H1 (cell line): Measurements from ENCODE around the gene UVSSA. TPM values are rescaled to one million over a fixed set of nuclear protein-coding genes. Genes with fewer than 3 reads are reported as not detected.

ENCODE experiments used
- CTCF ChIA-PET: fragments of 300-600 bp; sonication (Branson Sonifier 250); formaldehyde crosslinking; loops from one replicate; lab custom pipeline; 2021; ENCODE audit not compliant: partially characterized antibody; lab: Charles Lee
- POLR2A ChIA-PET: fragments of 300-600 bp; sonication (Branson Sonifier 250); formaldehyde crosslinking; loops from one replicate; lab custom pipeline; 2021; ENCODE audit warnings: inconsistent platforms; ENCODE audit not compliant: partially characterized antibody; lab: Charles Lee
- DNase-seq, 2 experiments: peaks; one replicate each; pipeline versions ENCODE4 v3.0.0 to v3.0.0-alpha.2; 2010 to 2022; ENCODE audit warnings: low spot score in 2 of 2, low read depth in 1 of 2, mixed read lengths in 1 of 2
- FAIRE-seq: peaks from 2 replicates; lab custom pipeline; 2011; peaks lifted over from hg19 to GRCh38; lab: Jason Lieb, UNC
- H2AFZ ChIP-seq: 2 replicates; pipeline ENCODE4 v1.8.1; 2012; ENCODE audit warnings: low read length, inconsistent platforms
- H2AK5ac ChIP-seq: 2 replicates; pipeline ENCODE4 v1.6.1; 2013; ENCODE audit warnings: low read depth, low read length
- H2BK120ac ChIP-seq: replicated peaks from 2 replicates; pipeline ENCODE3; 2013; ENCODE audit warnings: low read depth, low read length, inconsistent platforms
- H2BK12ac ChIP-seq: 2 replicates; pipeline ENCODE4 v1.6.1; 2013; ENCODE audit warnings: low read depth, low read length
- H2BK15ac ChIP-seq: 2 replicates; pipeline ENCODE4 v1.6.1; 2013; ENCODE audit warnings: low read length
- H2BK20ac ChIP-seq: 2 replicates; pipeline ENCODE4 v1.6.1; 2013; ENCODE audit warnings: low read length
- H2BK5ac ChIP-seq: 2 replicates; pipeline ENCODE4 v1.6.1; 2013; ENCODE audit warnings: low read depth, low read length
- H3K14ac ChIP-seq: 2 replicates; pipeline ENCODE4 v1.6.1; 2013; ENCODE audit warnings: inconsistent platforms; ENCODE audit not compliant: insufficient read length
- H3K18ac ChIP-seq: 2 replicates; pipeline ENCODE4 v1.6.1; 2013; ENCODE audit warnings: low read length; ENCODE audit errors: extremely low read depth
- H3K23ac ChIP-seq: 2 replicates; pipeline ENCODE4 v1.6.1; 2013; ENCODE audit warnings: inconsistent platforms; ENCODE audit not compliant: insufficient read length
- H3K23me2 ChIP-seq: 2 replicates; pipeline ENCODE4 v1.6.1; 2013; ENCODE audit warnings: low read depth, low read length
- H3K27ac ChIP-seq: 2 replicates; pipeline ENCODE4 v1.6.1; 2011; ENCODE audit warnings: low read depth, low read length, inconsistent platforms
- H3K27me3 ChIP-seq, 4 experiments: replicated peaks in 1 of 4; 1 replicate in 1 of 4; 2 replicates in 3 of 4; pipeline versions ENCODE4 v1.6.1 to v1.8.1; 2011 to 2013; ENCODE audit warnings: low read length in 3 of 4, mild to moderate bottlenecking in 3 of 4, inconsistent platforms in 2 of 4, mixed read lengths in 2 of 4, moderate library complexity in 1 of 4; ENCODE audit not compliant: control insufficient read depth in 3 of 4, insufficient read depth in 3 of 4; ENCODE audit errors: extremely low read depth in 1 of 4
- H3K36me3 ChIP-seq, 4 experiments: 2 replicates each; pipeline versions ENCODE4 v1.6.1 to v1.8.1; 2011 to 2013; ENCODE audit warnings: mild to moderate bottlenecking in 4 of 4, low read length in 3 of 4, moderate library complexity in 2 of 4, control low read depth in 1 of 4, inconsistent platforms in 1 of 4; ENCODE audit not compliant: insufficient read depth in 4 of 4, control insufficient read depth in 2 of 4
- H3K4ac ChIP-seq: replicated peaks from 2 replicates; pipeline ENCODE3; 2013; ENCODE audit warnings: low read length, low read depth, mixed read lengths, inconsistent platforms; ENCODE audit not compliant: insufficient read length
- H3K4me1 ChIP-seq, 4 experiments: replicated peaks in 1 of 4; 1 replicate in 1 of 4; 2 replicates in 3 of 4; pipeline versions ENCODE4 v1.6.1 to v1.8.1; 2011 to 2013; ENCODE audit warnings: low read length in 3 of 4, inconsistent platforms in 2 of 4, mixed read lengths in 1 of 4; ENCODE audit not compliant: insufficient read depth in 4 of 4, control insufficient read depth in 3 of 4
- H3K4me2 ChIP-seq, 2 experiments: 2 replicates each; pipeline versions ENCODE4 v1.6.1 to v1.8.1; 2011 to 2013; ENCODE audit warnings: low read depth in 2 of 2, low read length in 2 of 2, control low read depth in 1 of 2, inconsistent platforms in 1 of 2, mild to moderate bottlenecking in 1 of 2; ENCODE audit not compliant: insufficient read depth in 1 of 2
- H3K4me3 ChIP-seq, 4 experiments: fragments of 200-600, 300-600 bp in 1 of 4; sonication (generic), shearing (Covaris generic), sonication (Bioruptor Twin) in 1 of 4; 2 replicates each; pipeline versions ENCODE4 v1.5.1 to v1.8.1; 2011 to 2016; ENCODE audit warnings: low read length in 4 of 4, low read depth in 3 of 4, control low read depth in 2 of 4, inconsistent platforms in 2 of 4, mild to moderate bottlenecking in 2 of 4, mixed read lengths in 1 of 4, moderate library complexity in 1 of 4; ENCODE audit not compliant: insufficient read depth in 2 of 4; ENCODE audit errors: extremely low read depth in 1 of 4
- H3K56ac ChIP-seq: replicated peaks from 2 replicates; pipeline ENCODE3; 2013; ENCODE audit warnings: low read depth, mild to moderate bottlenecking, mixed read lengths, low read length, inconsistent platforms; ENCODE audit not compliant: insufficient read length
- H3K79me1 ChIP-seq: 2 replicates; pipeline ENCODE4 v1.6.1; 2013; ENCODE audit warnings: low read depth, low read length, control low read depth
- H3K79me2 ChIP-seq, 2 experiments: 2 replicates each; pipeline versions ENCODE4 v1.6.1 to v1.8.1; 2012 to 2013; ENCODE audit warnings: low read length in 2 of 2, mild to moderate bottlenecking in 2 of 2, inconsistent platforms in 1 of 2; ENCODE audit not compliant: insufficient read depth in 2 of 2, control insufficient read depth in 1 of 2
- H3K9ac ChIP-seq, 4 experiments: replicated peaks in 1 of 4; 1 replicate in 1 of 4; 2 replicates in 3 of 4; pipeline versions ENCODE4 v1.6.1 to v1.8.1; 2011 to 2013; ENCODE audit warnings: low read depth in 3 of 4, low read length in 3 of 4, control low read depth in 2 of 4, mild to moderate bottlenecking in 2 of 4, moderate library complexity in 2 of 4, inconsistent platforms in 1 of 4; ENCODE audit errors: extremely low read depth in 1 of 4
- H3K9me3 ChIP-seq, 2 experiments: 2 replicates each; pipeline versions ENCODE4 v1.6.1 to v1.8.1; 2012 to 2013; ENCODE audit warnings: mild to moderate bottlenecking in 2 of 2, moderate library complexity in 2 of 2, control low read depth in 1 of 2, inconsistent platforms in 1 of 2, low read depth in 1 of 2, low read length in 1 of 2, mixed read lengths in 1 of 2; ENCODE audit not compliant: insufficient read depth in 2 of 2
- H4K20me1 ChIP-seq, 2 experiments: replicated peaks in 1 of 2; 2 replicates each; pipeline versions ENCODE3 to v1.8.1; 2011 to 2013; ENCODE audit warnings: inconsistent platforms in 2 of 2, low read length in 2 of 2, mild to moderate bottlenecking in 1 of 2; ENCODE audit not compliant: insufficient read depth in 2 of 2, control insufficient read depth in 1 of 2
- H4K5ac ChIP-seq: 2 replicates; pipeline ENCODE4 v1.6.1; 2013; ENCODE audit warnings: low read length, low read depth, mixed read lengths, inconsistent platforms; ENCODE audit not compliant: insufficient read length
- H4K8ac ChIP-seq: 2 replicates; pipeline ENCODE4 v1.8.0; 2013; ENCODE audit warnings: mild to moderate bottlenecking, moderate library complexity, low read length, inconsistent platforms; ENCODE audit not compliant: insufficient read depth; ENCODE audit errors: extremely low read depth
- H4K91ac ChIP-seq: replicated peaks from 2 replicates; pipeline ENCODE3; 2013; ENCODE audit warnings: low read length, mixed read lengths, inconsistent platforms; ENCODE audit not compliant: insufficient read length
- EP300 ChIP-seq, 2 experiments: IDR thresholded peaks; 1 replicate in 1 of 2; 2 replicates in 1 of 2; pipeline ENCODE4 v1.6.1; 2011 to 2012; ENCODE audit warnings: low read depth in 2 of 2, low read length in 2 of 2, mild to moderate bottlenecking in 2 of 2, borderline replicate concordance in 1 of 2, inconsistent platforms in 1 of 2, moderate library complexity in 1 of 2
- HDAC6 ChIP-seq: IDR thresholded peaks from one replicate; pipeline ENCODE4 v1.7.1; 2012; ENCODE audit warnings: low read depth, mild to moderate bottlenecking, inconsistent platforms, low read length, moderate library complexity
- RFX5 ChIP-seq: IDR thresholded peaks from 2 replicates; pipeline ENCODE4 v1.6.1; 2011; ENCODE audit warnings: low read depth, low read length, improper control_type of control experiment, borderline replicate concordance
- WGBS, 2 experiments: shearing (Covaris generic) in 1 of 2; methylation state at CpG; one replicate each; pipeline versions ENCODE4 v1.1.6 to v1.1.7; 2013 to 2015; ENCODE audit warnings: low lambda C conversion rate in 2 of 2, mixed read lengths in 2 of 2, inconsistent platforms in 1 of 2, low coverage in 1 of 2, missing lambda C conversion rate in 1 of 2; ENCODE audit not compliant: insufficient replicate concordance in 2 of 2, insufficient coverage in 1 of 2, insufficient read length in 1 of 2; ENCODE audit errors: extremely low coverage in 1 of 2, missing lambda C conversion rate in 1 of 2; 5-methylcytosine and 5-hydroxymethylcytosine counted together
- polyA plus RNA-seq, 7 experiments: library from polyadenylated mRNA; depleted of rRNA in 3 of 7; stranded (reverse) in 5 of 7; unstranded in 2 of 7; fragments of >200 nt in 5 of 7; fragments of 200-250 nt in 2 of 7; gene quantifications; 1 replicate in 5 of 7; 2 replicates in 1 of 7; 4 replicates in 1 of 7; pipeline versions ENCODE4 v1.2.1 to v1.2.3, GENCODE V29; 2011 to 2013; ENCODE audit warnings: missing spikeins in 2 of 7, mixed read lengths in 2 of 7
- total RNA-seq: library from RNA; stranded (reverse); fragmentation: NEBNext Ultra II Directional; extraction: Animal tissue kit (Norgen Biotek cat#: 25700); gene quantifications from 2 replicates; pipeline ENCODE4 v1.2.1, GENCODE V29; 2021

The UVSSA gene
- total and polyA plus RNA-seq, 2 of the 8 experiments (the other 6 are each of a cell fraction or from before 2014, with no cell fraction given): 14.5 to 19.4 TPM

- Histone ChIP-seq H2BK5ac (no peak overlapping the region), H3K79me1 (no peaks in the 10 kb centered on the region; the same call in 1 of the 2 replicates), H2AK5ac (no peak overlapping the region), H3K4me2 (no peak overlapping the region), H2BK15ac (no peak overlapping the region), H2AFZ (no peak overlapping the region), H3K56ac (no peak overlapping the region), H3K4me1 (no peaks in the 10 kb centered on the region), H3K18ac (no peak overlapping the region), H3K14ac (no peak overlapping the region), H3K4ac (no peak overlapping the region), H4K91ac (no peak overlapping the region), H3K9ac (no peak overlapping the region), H3K36me3 (peaks cover 10 to 58% (median 44%) of the 10 kb centered on the region in 4 experiments), H4K20me1 (peaks cover 5 to 19% of the 10 kb centered on the region in 2 experiments), H3K27me3 (no peaks in the 10 kb centered on the region), H3K4me3 (no peak overlapping the region), H3K23ac (no peak overlapping the region), H4K8ac (peak overlapping the region; percentile 79), H2BK120ac (no peak overlapping the region), H3K79me2 (no peaks in the 10 kb centered on the region), H3K23me2 (no peaks in the 10 kb centered on the region), H4K5ac (no peak overlapping the region), H2BK12ac (no peak overlapping the region), H3K9me3 (no peaks in the 10 kb centered on the region), H3K27ac (no peak overlapping the region), H2BK20ac (no peak overlapping the region)
- ChIA-PET POLR2A (no interaction called here), CTCF (no interaction called here)
- DNase-seq: no peak
- no peak for TF ChIP-seq EP300 (IDR thresholded peaks at IDR 0.05; ENCODE audit: borderline replicate concordance in 1 of 2, low read depth in 2 of 2, low read length in 2 of 2)
- TF ChIP-seq RFX5: no peak
- no peak for TF ChIP-seq HDAC6
- 91% methylated on average over 32 of the region's 41 CpGs; no CpG with 5 or more reads in 1 of the 2 experiments for WGBS, 2 experiments
- FAIRE-seq: no peak
Measured at GRCh38 chr4:1337951-1338751, 8.9 kb upstream of the UVSSA start.
